HG03066 (cell line): ENCODE measurements around the gene LRRC23.
"Not testable (repeated sequence)": the region's sequence is repeated elsewhere in the genome, so short reads cannot be mapped to it uniquely, and the experiment has no call there.

ENCODE experiments used
- ATAC-seq: cut with Tn5 transposase; IDR thresholded peaks from one replicate; pipeline ENCODE4 v1.9.1; 2021; ENCODE audit warnings: low read depth; ENCODE audit not compliant: unreplicated experiment

Gene LRRC23

DNA sequence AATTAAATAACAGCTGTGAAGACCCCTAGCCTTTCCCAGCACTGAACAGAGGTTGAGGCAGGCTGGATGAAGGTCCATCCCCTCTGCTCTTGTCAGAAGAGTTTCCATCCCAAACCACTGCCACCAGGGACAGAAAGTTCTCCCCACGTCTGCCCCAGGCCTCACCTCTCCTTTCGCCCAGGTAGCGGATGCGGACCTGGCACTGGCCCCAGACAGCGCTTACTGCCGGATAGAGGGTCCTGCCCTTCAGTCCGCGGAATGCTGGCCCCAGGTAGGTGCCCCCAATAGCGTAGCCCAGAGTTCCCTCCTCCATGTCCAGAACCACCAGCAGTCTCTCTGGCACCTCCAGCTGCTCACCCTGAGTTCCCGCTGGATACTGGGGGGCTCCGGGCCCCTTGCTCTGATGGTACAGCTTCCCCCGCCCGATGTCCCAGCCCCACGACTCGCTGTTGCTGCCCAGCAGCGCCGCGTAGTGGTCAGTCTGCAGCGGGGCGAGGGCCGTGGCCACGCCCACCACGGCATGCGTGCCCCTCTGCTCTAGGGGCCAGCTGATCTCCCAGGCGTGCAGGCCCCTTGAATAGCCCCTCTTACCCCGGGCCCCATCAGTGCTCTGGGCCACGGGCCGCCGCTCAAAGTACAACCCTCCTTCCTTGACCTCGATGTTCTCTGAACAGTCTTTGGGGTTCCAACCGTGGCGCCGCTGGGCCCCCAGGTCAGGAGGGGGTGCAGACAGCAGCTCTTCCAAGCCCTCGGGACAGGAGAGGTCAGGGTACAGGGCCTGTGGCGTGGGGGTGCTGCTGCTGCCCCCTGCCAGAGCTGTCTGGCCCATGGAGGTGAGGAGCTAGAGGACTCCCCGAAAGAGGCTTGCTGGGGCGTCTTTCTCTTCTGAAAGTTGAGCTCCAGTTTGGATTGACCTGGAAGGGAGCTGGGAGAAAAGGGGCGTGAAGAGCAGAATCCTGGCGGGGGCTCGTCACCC, 32.3 kb upstream of the LRRC23 start:
- peak; percentile 36 for ATAC-seq

DNA sequence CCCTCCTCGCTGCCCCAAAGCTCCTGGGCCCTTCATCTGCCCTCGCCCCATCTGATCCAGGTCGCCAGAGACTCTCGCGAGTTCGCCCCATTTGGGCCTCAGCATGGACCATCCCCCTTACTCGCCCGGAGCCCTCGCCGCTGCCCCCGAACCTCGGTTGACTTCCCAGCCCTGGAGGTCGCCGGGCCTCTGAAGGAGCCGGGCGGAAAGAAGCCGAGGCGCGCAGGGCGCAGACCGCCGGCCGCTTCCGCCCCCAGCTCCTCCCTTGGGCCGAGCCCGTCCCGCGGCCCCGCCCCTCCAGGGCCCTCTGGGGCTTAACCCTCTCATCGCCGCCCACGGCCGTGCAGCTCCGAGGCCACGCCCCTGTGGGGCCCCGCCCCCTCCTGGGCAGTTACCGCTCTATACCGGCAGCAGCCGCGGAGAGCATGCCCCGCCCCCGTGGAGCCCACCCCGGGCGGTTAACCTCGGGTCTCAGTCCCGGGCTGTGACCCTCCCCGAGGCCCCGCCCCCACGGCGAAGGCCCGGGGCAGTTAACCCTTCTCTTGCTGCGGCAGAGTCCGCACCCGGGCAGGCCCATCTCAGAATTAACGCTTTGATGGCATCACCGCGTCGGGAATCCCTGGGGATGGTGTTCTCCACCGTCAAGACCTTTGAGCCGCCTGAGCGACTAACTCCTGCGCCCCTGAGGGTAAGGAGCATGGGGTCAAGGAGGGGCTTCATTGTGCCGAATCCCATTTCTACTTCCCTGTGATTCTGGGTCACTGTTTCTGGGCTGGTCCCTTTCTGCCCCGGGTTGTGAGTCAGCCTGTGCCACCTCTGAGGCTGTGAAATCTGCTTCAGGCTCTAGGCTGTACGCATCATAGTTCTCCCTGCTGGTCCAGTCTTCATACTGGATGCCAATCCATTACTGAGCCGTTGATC, 31.3 kb upstream of the LRRC23 start, which contains the start of gene SPSB2:
SPSB2 (minus strand) TSS at position 210 of the 921 bp plus-strand sequence. CDS start 402 bp downstream, outside the sequence.
- peak; percentile 65 for ATAC-seq

DNA sequence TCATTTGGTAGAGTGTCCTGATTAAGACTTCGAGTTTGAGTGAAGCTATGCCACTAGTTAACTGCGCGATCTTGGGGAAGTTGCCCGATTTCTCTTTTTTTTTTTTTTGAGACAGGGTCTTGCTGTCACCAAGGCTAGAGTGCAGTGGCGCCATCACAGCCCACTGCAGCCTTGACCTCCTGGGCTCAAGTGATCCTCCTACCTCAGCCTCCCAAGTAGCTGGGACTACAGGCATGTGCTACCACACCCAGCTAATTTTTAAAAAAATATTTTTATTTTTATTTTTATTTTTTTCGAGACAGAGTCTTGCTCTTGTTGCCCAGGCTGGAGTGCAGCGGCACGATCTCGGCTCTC, 30.6 kb upstream of the LRRC23 start:
- ATAC-seq, result not testable (repeated sequence)

- ATAC-seq, result not testable (repeated sequence)
These were observed 24.8 kb upstream of the LRRC23 start for GRCh38 chr12:6879824-6880223.

DNA sequence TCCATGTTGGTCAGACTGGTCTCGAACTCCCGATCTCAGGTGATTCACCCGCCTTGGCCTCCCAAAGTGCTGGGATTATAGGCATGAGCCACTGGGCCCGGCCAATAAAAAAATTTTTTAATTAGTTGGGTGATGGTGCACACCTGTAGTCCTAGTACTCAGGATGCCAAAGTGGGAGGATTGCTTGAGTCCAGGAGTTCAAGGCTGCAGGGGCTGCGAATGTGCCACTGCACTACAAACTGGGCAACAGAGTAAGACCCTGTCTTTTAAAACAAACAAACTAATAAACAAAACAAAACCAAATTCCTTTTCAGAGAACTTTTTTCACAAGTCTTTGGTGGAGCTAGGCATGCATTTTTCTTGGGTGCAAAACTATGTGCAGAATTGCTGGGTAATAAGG, 21.4 kb upstream of the LRRC23 start:
- no peak for ATAC-seq

GRCh38 chr12:6883683-6884082, 20.9 kb upstream of the LRRC23 start:
- ATAC-seq, result no peak

GRCh38 chr12:6884539-6884938, 20.1 kb upstream of the LRRC23 start:
- ATAC-seq, result no peak

GRCh38 chr12:6886206-6886999, 18.2 kb upstream of the LRRC23 start:
- ATAC-seq, result not testable (repeated sequence)

DNA sequence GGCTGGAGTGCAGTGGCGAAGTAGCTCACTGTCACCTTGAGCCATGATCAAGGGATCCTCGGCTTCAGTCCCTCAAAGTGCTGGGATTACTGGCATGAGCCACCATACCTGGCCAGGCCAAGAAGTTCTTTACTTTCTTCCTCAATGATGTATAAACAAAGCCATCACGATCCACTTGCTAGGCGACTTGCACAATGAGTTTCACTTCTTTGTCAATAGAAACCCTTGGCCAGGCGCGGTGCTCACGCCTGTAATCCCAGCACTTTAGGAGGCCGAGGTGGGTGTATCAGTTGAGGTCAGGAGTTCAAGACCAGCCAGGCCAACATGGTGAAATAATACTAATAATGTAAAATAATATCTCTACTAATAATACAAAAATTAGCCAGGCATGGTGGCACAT, 17.2 kb upstream of the LRRC23 start:
- ATAC-seq, result no peak

DNA sequence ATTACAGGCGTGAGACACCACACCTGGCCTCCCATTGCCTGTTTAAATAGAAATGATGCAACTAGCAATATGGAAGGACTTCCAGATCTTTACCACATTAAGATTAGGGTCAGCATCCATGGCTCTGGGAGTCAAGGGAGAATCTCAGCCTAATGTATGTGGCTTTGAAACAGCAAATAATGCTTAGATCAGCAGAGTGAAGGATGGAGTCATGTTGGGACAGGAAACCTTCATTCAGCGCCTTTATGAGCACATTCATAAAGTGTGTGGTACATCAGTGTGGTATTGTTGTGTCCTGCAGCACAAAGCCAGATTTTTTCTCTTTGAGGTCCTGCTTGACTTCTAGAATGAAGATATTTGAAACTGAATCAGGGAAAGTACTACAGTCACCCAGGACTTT, 16.3 kb upstream of the LRRC23 start:
- ATAC-seq, result no peak

DNA sequence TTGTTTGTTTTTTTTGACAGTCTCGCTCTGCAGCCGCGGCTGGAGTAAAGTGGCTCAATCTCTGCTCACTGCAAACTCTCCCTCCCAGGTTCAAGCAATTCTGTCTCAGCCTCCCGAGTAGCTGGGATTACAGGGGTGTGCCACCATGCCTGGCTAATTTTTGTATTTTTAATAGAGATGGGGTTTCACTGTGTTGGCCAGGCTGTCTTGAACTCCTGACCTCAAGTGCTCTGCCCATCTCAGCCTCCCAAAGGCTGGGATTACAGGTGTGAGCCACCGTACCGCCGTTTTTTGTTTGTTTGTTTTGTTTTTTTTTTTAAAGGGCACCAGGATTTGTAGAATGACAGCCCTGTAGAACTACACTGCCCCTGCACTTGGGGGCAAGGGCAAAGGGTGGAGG, 15.8 kb upstream of the LRRC23 start:
- not testable (repeated sequence) for ATAC-seq

DNA sequence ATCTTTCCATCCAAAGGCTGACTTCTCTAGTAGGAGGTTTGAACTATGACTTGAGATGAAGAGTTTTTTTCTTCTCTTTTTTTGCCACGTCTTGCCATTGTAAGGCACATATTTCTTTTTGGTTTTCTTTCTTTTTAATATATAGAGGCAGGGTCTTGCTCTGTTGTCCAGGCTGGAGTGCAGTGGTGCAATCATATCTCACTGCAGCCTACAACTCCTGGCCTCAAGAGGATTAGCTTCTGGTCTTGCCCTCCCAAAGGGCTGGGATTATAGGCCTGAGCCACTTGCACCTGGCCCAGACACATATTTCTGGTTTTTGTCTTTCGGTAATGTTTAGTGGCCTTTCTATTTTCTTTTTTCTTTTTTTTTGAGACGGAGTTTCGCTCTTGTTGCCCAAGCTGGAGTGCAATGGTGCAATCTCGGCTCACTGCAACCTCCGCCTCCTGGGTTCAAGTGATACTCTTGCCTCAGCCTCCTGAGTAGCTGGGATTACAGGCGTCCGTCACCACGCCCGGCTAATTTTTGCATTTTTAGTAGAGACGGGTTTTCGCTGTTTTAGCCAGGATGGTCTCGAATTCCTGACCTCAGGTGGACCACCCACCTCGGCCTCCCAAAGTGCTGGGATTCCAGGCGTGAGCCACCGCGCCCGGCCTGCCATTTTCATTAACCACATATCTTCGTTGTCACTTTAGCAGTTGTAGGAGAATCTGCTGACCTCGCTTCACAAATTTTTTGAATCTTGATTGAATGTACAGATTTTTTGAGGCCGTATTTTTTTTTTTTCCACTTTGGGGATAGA, 14.6 kb upstream of the LRRC23 start:
- not testable (repeated sequence) for ATAC-seq

GRCh38 chr12:6890789-6891645, 13.6 kb upstream of the LRRC23 start:
- peak; percentile 93 for ATAC-seq

GRCh38 chr12:6891646-6892001, 13.0 kb upstream of the LRRC23 start:
- ATAC-seq, result peak; percentile 12

GRCh38 chr12:6892683-6893082, 11.9 kb upstream of the LRRC23 start:
- ATAC-seq, result not testable (repeated sequence)

GRCh38 chr12:6894321-6894720, 10.3 kb upstream of the LRRC23 start:
- no peak for ATAC-seq

- no peak for ATAC-seq
These were observed 7.7 kb upstream of the LRRC23 start for GRCh38 chr12:6896846-6897435.

- no peak for ATAC-seq
These were observed 5.2 kb upstream of the LRRC23 start for GRCh38 chr12:6899427-6899826.
